Astrocyte (in vitro differentiated cells and primary cell): ENCODE results near the gene MYCN. TPM values are rescaled to one million over a fixed set of nuclear protein-coding genes. Genes with fewer than 3 reads are reported as not detected.

Experiments used
- DNase-seq: peaks from one replicate; pipeline ENCODE4 v3.0.0-alpha.2; 2010; ENCODE audit warnings: low read depth
- FAIRE-seq: peaks from 2 replicates; lab custom pipeline; 2011; peaks lifted over from hg19 to GRCh38; lab: Jason Lieb, UNC
- H2AFZ ChIP-seq: 2 replicates; pipeline ENCODE4 v1.6.0; 2012; ENCODE audit warnings: low read depth, low read length, inconsistent platforms
- H3K27ac ChIP-seq: 2 replicates; pipeline ENCODE4 v1.5.1; 2011; ENCODE audit warnings: low read depth, low read length, inconsistent platforms
- H3K27me3 ChIP-seq: 2 replicates; pipeline ENCODE4 v1.6.0; 2011; ENCODE audit warnings: low read length, inconsistent platforms; ENCODE audit not compliant: insufficient read depth
- H3K36me3 ChIP-seq: 2 replicates; pipeline ENCODE4 v1.5.1; 2011; ENCODE audit warnings: low read length, inconsistent platforms; ENCODE audit not compliant: insufficient read depth
- H3K4me1 ChIP-seq: 2 replicates; pipeline ENCODE4 v1.5.1; 2011; ENCODE audit warnings: low read length, inconsistent platforms; ENCODE audit not compliant: insufficient read depth
- H3K4me2 ChIP-seq: 2 replicates; pipeline ENCODE4 v1.6.0; 2012; ENCODE audit warnings: low read length, inconsistent platforms
- H3K4me3 ChIP-seq: 2 replicates; pipeline ENCODE4 v1.5.1; 2011; ENCODE audit warnings: low read depth, mild to moderate bottlenecking, low read length, inconsistent platforms; ENCODE audit not compliant: insufficient read depth
- H3K79me2 ChIP-seq: 2 replicates; pipeline ENCODE4 v1.6.0; 2012; ENCODE audit warnings: mild to moderate bottlenecking, low read length, inconsistent platforms; ENCODE audit not compliant: insufficient read depth
- H3K9ac ChIP-seq: 2 replicates; pipeline ENCODE4 v1.6.0; 2012; ENCODE audit warnings: mild to moderate bottlenecking, low read length, inconsistent platforms
- H3K9me3 ChIP-seq: 2 replicates; pipeline ENCODE4 v1.5.1; 2012; ENCODE audit warnings: low read depth, mild to moderate bottlenecking, low read length, inconsistent platforms; ENCODE audit not compliant: insufficient read depth
- H4K20me1 ChIP-seq: 2 replicates; pipeline ENCODE4 v1.6.0; 2012; ENCODE audit warnings: low read length, inconsistent platforms; ENCODE audit not compliant: insufficient read depth
- H3K27ac Mint-ChIP-seq: one replicate; pipeline ENCODE4 v1.8.0; 2021; ENCODE audit warnings: mild to moderate bottlenecking, mixed read lengths; ENCODE audit not compliant: unreplicated experiment
- H3K27me3 Mint-ChIP-seq: one replicate; pipeline ENCODE4 v1.8.0; 2021; ENCODE audit warnings: low read depth, mixed read lengths; ENCODE audit not compliant: unreplicated experiment
- H3K36me3 Mint-ChIP-seq: one replicate; pipeline ENCODE4 v1.8.0; 2021; ENCODE audit warnings: low read depth, mixed read lengths; ENCODE audit not compliant: unreplicated experiment
- H3K4me1 Mint-ChIP-seq: one replicate; pipeline ENCODE4 v1.8.0; 2021; ENCODE audit warnings: low read depth, mixed read lengths; ENCODE audit not compliant: unreplicated experiment
- H3K4me3 Mint-ChIP-seq: one replicate; pipeline ENCODE4 v1.8.0; 2021; ENCODE audit warnings: mild to moderate bottlenecking, moderate library complexity, mixed read lengths; ENCODE audit not compliant: unreplicated experiment
- H3K9me3 Mint-ChIP-seq: one replicate; pipeline ENCODE4 v1.8.0; 2021; ENCODE audit warnings: mild to moderate bottlenecking, mixed read lengths; ENCODE audit not compliant: unreplicated experiment
- CTCF ChIP-seq: IDR thresholded peaks from 2 replicates; pipeline ENCODE4 v1.5.1; 2011; ENCODE audit warnings: low read depth, mild to moderate bottlenecking, inconsistent platforms, low read length, moderate library complexity; ENCODE audit not compliant: insufficient read depth
- EZH2 ChIP-seq: IDR thresholded peaks from 2 replicates; pipeline ENCODE4 v1.6.1; 2012; ENCODE audit warnings: mild to moderate bottlenecking, low read length, inconsistent platforms; ENCODE audit not compliant: insufficient read depth
- total RNA-seq: library from RNA; stranded (reverse); gene quantifications from 2 replicates; pipeline ENCODE4 v1.2.1, GENCODE V29; 2021

The MYCN gene
- total RNA-seq, 1 donor from 2014 or later = 2.6 TPM

GRCh38 chr2:15948704-15948957 is 8.3 kb downstream of the MYCN start:
- Mint-ChIP-seq H3K27me3 (peaks cover 15% of the 10 kb centered on the region), H3K27ac (no peak overlapping the region), H3K4me1 (no peaks in the 10 kb centered on the region), H3K36me3 (no peaks in the 10 kb centered on the region), H3K4me3 (no peak overlapping the region), H3K9me3 (no peaks in the 10 kb centered on the region)
- FAIRE-seq (no peak), DNase-seq (no peak)
- Histone ChIP-seq H3K4me1 (no peaks in the 10 kb centered on the region), H3K79me2 (no peaks in the 10 kb centered on the region), H3K27ac (no peak overlapping the region), H3K27me3 (peaks cover 7% of the 10 kb centered on the region), H2AFZ (no peak overlapping the region), H3K4me2 (no peak overlapping the region), H4K20me1 (no peaks in the 10 kb centered on the region), H3K9me3 (no peaks in the 10 kb centered on the region), H3K4me3 (no peak overlapping the region), H3K9ac (no peak overlapping the region), H3K36me3 (no peaks in the 10 kb centered on the region)
- no peak for TF ChIP-seq EZH2
- TF ChIP-seq CTCF = no peak

GRCh38 chr2:15949126-15949525 is 8.8 kb downstream of the MYCN start:
- no peak overlapping the region for H2AFZ ChIP-seq
- H3K27ac Mint-ChIP-seq = no peak overlapping the region
- no peaks in the 10 kb centered on the region for H3K36me3 Mint-ChIP-seq
- no peaks in the 10 kb centered on the region for H3K79me2 ChIP-seq
- FAIRE-seq (no peak), DNase-seq (no peak)
- H3K4me3 Mint-ChIP-seq = no peak overlapping the region
- no peak overlapping the region for H3K4me3 ChIP-seq
- H3K9ac ChIP-seq = no peak overlapping the region
- H3K9me3 ChIP-seq = no peaks in the 10 kb centered on the region
- no peaks in the 10 kb centered on the region for H3K9me3 Mint-ChIP-seq
- no peaks in the 10 kb centered on the region for H4K20me1 ChIP-seq
- no peak overlapping the region for H3K27ac ChIP-seq
- H3K27me3 ChIP-seq = peaks cover 2% of the 10 kb centered on the region
- H3K4me2 ChIP-seq = no peak overlapping the region
- peaks cover 18% of the 10 kb centered on the region for H3K27me3 Mint-ChIP-seq
- no peaks in the 10 kb centered on the region for H3K4me1 Mint-ChIP-seq
- no peaks in the 10 kb centered on the region for H3K36me3 ChIP-seq
- no peak for TF ChIP-seq CTCF
- no peak for TF ChIP-seq EZH2
- no peaks in the 10 kb centered on the region for H3K4me1 ChIP-seq

- DNase-seq = no peak
- H3K27ac Mint-ChIP-seq = no peak overlapping the region
- H3K27me3 ChIP-seq = no peaks in the 10 kb centered on the region
- no peaks in the 10 kb centered on the region for H4K20me1 ChIP-seq
- no peak overlapping the region for H3K4me3 ChIP-seq
- H3K27ac ChIP-seq = no peak overlapping the region
- H3K27me3 Mint-ChIP-seq = peaks cover 20% of the 10 kb centered on the region
- no peaks in the 10 kb centered on the region for H3K4me1 ChIP-seq
- no peak overlapping the region for H3K4me2 ChIP-seq
- H3K36me3 ChIP-seq = no peaks in the 10 kb centered on the region
- no peaks in the 10 kb centered on the region for H3K4me1 Mint-ChIP-seq
- no peaks in the 10 kb centered on the region for H3K9me3 ChIP-seq
- no peak overlapping the region for H3K9ac ChIP-seq
- FAIRE-seq = no peak
- no peaks in the 10 kb centered on the region for H3K9me3 Mint-ChIP-seq
- TF ChIP-seq EZH2 (no peak), CTCF (no peak)
- H3K79me2 ChIP-seq = no peaks in the 10 kb centered on the region
- H3K4me3 Mint-ChIP-seq = no peak overlapping the region
- H3K36me3 Mint-ChIP-seq = no peaks in the 10 kb centered on the region
- H2AFZ ChIP-seq = no peak overlapping the region
These were observed 9.2 kb downstream of the MYCN start for GRCh38 chr2:15949551-15949950.
